ENCODE data around the gene OBP2A.

Gene OBP2A

GRCh38 chr9:135552698-135553171, 6.8 kb downstream of the OBP2A start:
- no peak for DNase-seq

- DNase-seq, result no peak
Measured at GRCh38 chr9:135554718-135555117, 8.8 kb downstream of the OBP2A start.

- DNase-seq, result no peak
Measured at GRCh38 chr9:135555203-135555602, 9.3 kb downstream of the OBP2A start.

DNA sequence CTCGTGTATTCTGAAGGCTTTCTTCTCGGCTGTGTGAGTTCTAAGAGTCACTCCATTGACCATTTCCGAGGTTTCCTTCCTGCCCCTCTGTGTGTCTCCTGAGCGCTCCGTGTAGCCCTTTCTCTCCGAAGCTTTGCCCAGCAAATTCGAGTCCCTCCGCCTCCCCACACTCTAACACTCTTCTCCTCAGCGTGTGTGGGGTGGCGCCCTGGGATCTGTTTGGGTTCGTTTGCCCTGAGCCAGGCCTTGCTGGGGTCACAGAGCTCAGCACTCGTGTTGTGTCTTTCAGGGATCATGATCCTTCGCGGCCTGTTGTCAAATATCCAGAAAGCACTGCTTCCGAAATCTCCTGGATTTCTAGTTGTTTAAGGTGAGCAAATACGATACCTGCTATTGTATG, 10.0 kb downstream of the OBP2A start:
- DNase-seq, result no peak

DNA sequence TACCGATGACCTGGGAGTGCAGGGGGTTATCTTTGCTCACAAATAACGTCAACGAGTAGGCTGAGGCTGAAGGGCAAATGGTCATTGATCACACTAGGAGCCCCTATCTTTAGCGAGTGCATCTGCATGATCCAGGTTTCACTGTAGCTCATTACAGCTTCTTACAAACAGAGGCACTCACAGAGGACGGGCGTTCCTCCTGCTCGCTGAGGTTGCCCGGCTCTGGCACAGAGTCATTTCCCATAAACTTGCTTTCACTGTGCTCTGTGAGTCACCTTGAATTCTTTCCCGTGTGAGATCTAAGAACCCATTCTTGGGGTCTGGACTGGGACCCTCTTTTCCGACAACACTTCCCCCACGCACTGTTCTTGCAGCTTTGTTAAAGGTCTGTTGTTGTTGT, 13.7 kb downstream of the OBP2A start:
- DNase-seq, result no peak

DNA sequence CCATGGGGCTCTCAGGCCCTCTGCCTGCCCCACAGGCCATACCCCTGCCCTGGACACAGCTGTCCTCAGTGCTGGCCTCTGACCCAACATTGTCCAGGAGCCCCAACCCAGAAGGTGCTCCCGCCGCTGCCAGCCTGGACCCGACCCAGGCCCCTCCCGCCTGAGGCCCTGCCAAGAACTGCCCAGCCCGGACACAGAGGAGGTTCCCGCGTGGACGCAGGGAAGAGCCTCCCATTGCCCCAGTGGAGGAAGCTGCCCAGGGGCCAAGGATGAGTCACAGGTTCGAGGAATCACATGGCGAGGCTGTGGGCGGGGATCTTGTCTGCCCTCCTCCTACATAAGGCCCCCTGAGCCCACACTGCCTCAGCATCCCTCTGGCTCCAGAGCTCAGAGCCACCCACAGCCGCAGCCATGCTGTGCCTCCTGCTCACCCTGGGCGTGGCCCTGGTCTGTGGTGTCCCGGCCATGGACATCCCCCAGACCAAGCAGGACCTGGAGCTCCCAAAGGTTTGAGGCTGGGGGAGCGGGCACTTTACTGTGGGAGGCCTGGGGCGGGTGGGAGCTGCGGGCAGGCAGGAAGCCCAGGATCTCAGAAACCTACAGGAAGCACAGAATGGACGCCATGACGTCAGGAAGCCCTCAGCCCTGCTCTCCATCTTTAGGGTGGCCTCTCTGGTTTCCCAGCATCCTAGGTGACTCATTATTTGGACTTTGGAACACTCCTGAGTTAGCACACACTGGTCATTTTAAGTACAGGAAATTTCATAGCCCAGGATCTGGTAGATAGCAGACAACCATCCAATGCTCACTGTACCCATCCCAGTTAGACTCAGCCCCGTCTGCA, 15.7 kb downstream of the OBP2A start, which contains the start of gene PAEP:
PAEP (plus strand) TSS at position 366 of the 844 bp plus-strand sequence.
- no peak for DNase-seq

DNA sequence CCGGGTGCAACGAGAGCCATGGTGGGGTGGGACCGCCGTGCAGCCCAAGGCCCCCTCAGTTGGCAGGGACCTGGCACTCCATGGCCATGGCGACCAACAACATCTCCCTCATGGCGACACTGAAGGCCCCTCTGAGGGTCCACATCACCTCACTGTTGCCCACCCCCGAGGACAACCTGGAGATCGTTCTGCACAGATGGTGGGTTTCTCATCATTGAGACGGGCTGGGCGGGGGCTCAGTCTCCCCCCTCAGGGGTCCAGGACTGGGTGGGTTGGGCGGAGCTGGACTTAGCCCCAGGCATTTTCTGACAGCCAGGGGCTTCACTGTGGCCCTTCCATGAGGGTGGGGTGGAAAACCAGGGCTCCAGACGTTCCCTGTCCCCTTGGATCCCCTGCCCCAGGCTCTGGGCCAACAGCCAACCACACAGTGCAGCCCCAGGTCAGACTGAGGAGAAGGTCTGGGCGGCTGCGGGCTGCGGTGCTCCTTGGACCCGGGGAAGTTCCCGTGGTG, 16.4 kb downstream of the OBP2A start:
- no peak for DNase-seq

DNA sequence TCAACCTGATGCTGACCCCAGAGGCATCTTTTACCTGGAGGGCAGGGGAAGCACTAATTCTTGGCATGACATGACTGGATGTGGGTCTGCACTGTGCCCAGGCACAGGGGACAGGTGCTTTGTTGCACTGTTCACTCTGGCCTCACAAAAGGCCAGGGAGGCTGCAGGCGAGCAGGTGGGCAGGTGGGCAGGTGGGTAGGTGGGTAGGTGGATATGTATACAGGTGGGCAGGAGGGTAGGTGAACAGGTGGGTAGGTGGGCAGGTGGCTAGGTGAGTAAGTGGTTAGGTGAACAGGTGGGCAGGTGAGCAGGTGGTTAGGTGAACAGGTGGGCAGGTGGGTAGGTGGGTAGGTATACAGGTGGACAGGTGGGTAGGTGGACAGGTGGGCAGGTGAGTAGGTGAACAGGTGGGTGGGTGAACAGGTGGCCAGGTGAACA, 17.1 kb downstream of the OBP2A start:
- no peak for DNase-seq

DNA sequence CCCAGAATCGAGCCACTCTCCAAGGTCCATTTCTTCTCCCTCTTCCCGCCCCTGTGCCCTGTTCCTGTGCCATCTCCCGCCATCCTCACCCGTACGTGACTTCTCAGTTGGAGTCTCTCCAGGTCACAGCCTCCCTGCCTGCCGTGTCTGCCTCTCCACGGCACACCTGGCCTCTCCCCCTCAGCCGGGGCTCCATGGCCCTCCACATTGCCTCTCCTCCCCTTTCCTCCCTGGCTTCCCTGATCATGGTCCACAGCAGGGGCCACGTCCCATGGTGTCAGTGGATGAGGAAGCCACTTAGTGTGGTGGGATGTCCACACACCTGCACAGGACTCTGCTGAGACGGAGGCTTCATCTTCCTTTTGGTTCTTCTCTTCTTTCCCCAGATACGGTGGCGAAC, 17.9 kb downstream of the OBP2A start:
- no peak for DNase-seq

- no peak for DNase-seq
Measured at GRCh38 chr9:135565141-135565628, 19.3 kb downstream of the OBP2A start.

- DNase-seq, result no peak
Measured at GRCh38 chr9:135565636-135566035, 19.7 kb downstream of the OBP2A start.

DNA sequence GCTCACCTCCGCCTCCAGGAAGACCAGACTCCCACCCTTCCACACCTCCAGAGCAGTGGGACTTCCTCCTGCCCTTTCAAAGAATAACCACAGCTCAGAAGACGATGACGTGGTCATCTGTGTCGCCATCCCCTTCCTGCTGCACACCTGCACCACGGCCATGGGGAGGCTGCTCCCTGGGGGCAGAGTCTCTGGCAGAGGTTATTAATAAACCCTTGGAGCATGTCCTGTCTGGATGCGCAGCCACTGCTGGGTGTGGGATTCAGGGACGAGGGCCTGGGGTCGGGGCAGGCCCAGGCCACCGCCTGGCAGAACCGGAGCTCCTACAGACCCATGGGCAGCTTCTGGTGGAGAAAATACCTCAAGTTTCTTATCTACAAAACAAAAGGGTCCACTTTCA, 20.6 kb downstream of the OBP2A start:
- no peak for DNase-seq

DNA sequence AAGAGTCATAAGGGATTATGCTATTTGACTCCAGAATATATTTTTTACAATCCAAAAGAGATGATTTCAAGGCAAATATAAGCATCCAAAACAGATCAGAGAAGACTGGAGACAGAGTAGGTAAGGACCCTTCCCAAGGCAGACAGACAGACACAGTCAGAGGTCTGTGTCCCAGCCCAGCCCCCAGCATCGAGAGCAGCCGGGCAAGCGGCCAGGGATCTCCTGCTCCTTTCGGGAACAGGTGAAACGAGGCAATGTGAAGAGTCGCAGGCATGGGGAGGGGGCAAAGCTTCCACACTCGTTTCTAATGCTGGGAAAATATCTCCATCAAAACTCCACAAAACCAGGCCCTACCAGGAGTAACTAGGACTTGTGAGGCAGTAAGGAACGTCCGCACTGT, 21.4 kb downstream of the OBP2A start:
- no peak for DNase-seq

GRCh38 chr9:135568026-135568425, 22.1 kb downstream of the OBP2A start:
- DNase-seq, result no peak

- DNase-seq, result no peak
Measured at GRCh38 chr9:135570456-135570855, 24.5 kb downstream of the OBP2A start.

DNA sequence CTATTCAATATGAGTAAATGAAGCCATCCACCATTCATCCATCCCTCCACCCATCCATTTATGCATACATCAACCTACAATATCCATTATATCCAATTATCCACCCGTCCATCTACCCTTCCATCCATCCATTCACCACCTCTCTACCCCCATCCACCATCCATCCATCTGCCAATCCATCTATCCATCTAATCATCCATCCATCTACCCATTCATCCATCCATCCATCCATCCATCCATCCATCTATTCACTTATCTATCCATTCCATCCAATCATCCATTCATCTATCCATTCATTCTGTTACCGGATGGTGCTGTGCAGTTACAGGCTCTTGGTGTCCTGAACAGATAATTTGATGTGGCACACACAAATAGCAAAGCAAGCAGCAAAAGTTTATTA, 26.3 kb downstream of the OBP2A start:
- DNase-seq, result no peak

- DNase-seq, result no peak
Measured at GRCh38 chr9:135573124-135573523, 27.2 kb downstream of the OBP2A start.

DNA sequence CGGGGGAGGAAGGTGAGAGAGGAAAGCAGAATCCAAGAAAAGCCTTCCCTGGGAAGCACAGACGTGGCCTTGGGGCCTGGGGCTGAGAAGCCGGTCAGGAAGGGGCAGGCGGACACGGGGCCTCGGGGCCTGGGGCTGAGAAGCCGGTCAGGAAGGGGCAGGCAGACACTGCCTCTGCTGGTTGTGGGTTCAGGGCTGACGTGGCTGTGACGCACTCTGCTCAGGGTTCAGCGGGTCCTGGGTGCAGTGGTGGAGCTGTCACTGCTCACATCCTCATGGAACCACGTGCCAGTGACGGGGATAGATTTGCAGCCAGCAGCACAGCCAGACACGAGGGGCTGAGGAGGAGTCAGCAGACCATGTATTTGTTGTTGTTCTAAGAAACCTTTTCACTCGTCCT, 28.4 kb downstream of the OBP2A start:
- no peak for DNase-seq

GRCh38 chr9:135574943-135575342, 29.0 kb downstream of the OBP2A start:
- DNase-seq, result no peak

DNA sequence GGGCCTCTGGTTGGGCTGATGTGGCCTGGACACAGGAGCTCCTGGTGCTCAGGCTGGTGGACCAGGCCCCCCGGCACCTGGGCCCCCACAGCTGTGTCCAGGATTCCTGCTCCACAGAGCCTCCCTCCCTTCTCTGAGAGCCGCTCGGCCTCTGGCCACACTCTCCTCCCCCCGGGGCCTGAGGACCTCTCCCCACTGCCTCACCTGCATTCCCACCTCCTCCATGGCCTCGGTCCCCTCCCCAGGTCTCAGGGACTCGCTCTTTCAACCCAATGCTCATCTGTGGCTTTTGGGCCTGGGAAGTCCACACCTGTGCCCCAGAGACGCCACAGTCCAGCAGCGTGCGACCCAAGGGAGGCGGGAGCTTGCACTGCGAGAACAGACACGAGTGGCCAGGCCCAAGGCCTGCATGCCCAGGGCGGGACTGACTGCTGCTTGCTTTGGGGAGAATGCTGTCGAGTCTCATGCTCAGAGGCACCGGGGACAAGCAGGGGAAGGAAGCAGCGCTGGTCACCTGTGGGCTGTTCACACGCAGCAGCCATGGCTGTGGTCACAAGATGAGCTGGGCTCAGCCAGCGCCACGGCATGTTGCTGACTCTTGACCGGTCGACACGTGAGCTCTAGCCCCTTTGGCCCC, 30.2 kb downstream of the OBP2A start:
- no peak for DNase-seq

DNA sequence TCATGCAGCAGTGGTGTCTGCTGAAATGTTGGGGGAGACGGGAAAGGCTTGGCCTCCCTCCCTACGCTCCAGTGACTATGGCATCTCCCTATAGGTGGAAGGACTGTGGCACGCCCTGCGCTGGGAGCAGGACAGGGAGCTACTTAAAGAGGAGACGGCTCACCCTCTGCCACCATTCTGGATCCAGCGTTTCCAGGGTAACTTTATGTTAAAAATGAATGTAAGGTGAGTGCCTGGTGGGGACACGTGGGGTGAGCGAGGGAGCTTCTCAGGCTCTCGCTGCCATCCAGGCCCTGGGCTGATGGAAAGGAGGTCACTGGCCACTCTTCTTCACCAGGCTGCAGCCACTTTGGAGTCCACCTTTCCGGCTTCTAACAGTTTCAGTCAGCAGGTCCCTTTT, 31.3 kb downstream of the OBP2A start:
- no peak for DNase-seq

- no peak for DNase-seq
Measured at GRCh38 chr9:135579356-135579755, 33.4 kb downstream of the OBP2A start.

- no peak for DNase-seq
Measured at GRCh38 chr9:135579889-135580660, 34.1 kb downstream of the OBP2A start.
